OCI-LY1 (cell line): ENCODE data around the gene TRPM3.

Experiments
- H2AFZ ChIP-seq: fragments of 200-600 bp; sonication (generic), shearing (Covaris generic); 2 replicates; pipeline ENCODE4 v1.6.0; 2014; ENCODE audit warnings: antibody characterized with exemption, mild to moderate bottlenecking, low read length
- H3F3A ChIP-seq: fragments of 200-600 bp; sonication (generic), shearing (Covaris generic); 2 replicates; pipeline ENCODE4 v1.6.0; 2014; ENCODE audit warnings: mild to moderate bottlenecking, antibody characterized with exemption, low read length, moderate library complexity; ENCODE audit not compliant: insufficient read depth
- H3K27ac ChIP-seq: fragments of 200-600 bp; sonication (generic); 2 replicates; pipeline ENCODE4 v1.5.1; 2014; ENCODE audit warnings: low read length, mixed run types, mild to moderate bottlenecking, low read depth; ENCODE audit not compliant: poor library complexity, severe bottlenecking
- H3K27me3 ChIP-seq: fragments of 200-600 bp; sonication (generic); 2 replicates; pipeline ENCODE4 v1.6.0; 2014; ENCODE audit warnings: antibody characterized with exemption, mild to moderate bottlenecking, low read length, moderate library complexity; ENCODE audit not compliant: insufficient read depth
- H3K36me3 ChIP-seq: fragments of 200-600 bp; sonication (generic); 2 replicates; pipeline ENCODE4 v1.6.1; 2014; ENCODE audit warnings: mild to moderate bottlenecking, antibody characterized with exemption, low read length, moderate library complexity, mixed read lengths; ENCODE audit not compliant: insufficient read depth
- H3K4me1 ChIP-seq: fragments of 200-600 bp; sonication (generic); 2 replicates; pipeline ENCODE4 v1.5.1; 2014; ENCODE audit warnings: mild to moderate bottlenecking, low read length, moderate library complexity; ENCODE audit not compliant: insufficient read depth, severe bottlenecking
- H3K4me2 ChIP-seq: fragments of 200-600 bp; sonication (generic), shearing (Covaris generic); 2 replicates; pipeline ENCODE4 v1.6.1; 2014; ENCODE audit warnings: low read length
- H3K4me3 ChIP-seq: fragments of 200-600 bp; sonication (generic); 2 replicates; pipeline ENCODE4 v1.5.1; 2014; ENCODE audit warnings: low read length, low read depth, mild to moderate bottlenecking, mixed read lengths; ENCODE audit not compliant: poor library complexity, severe bottlenecking
- H3K79me2 ChIP-seq: fragments of 200-600 bp; shearing (Covaris generic); 2 replicates; pipeline ENCODE4 v1.6.1; 2016; ENCODE audit warnings: mixed run types, low read length, mixed read lengths; ENCODE audit not compliant: insufficient read depth
- H3K9ac ChIP-seq: fragments of 200-600 bp; sonication (generic), shearing (Covaris generic); 2 replicates; pipeline ENCODE4 v1.6.1; 2014; ENCODE audit warnings: mild to moderate bottlenecking, low read length, mixed read lengths
- H3K9me2 ChIP-seq: fragments of 200-600 bp; sonication (generic), shearing (Covaris generic); 2 replicates; pipeline ENCODE4 v1.6.1; 2014; ENCODE audit warnings: low read depth, mild to moderate bottlenecking, low read length, mixed read lengths
- H3K9me3 ChIP-seq: fragments of 200-600 bp; shearing (Covaris generic); 2 replicates; pipeline ENCODE4 v1.6.1; 2014; ENCODE audit warnings: low read length, mixed read lengths
- H4K20me1 ChIP-seq: fragments of 200-600 bp; sonication (generic), shearing (Covaris generic); 2 replicates; pipeline ENCODE4 v1.6.0; 2016; ENCODE audit warnings: mild to moderate bottlenecking, low read length; ENCODE audit not compliant: insufficient read depth
- EZH2 ChIP-seq: fragments of 200-600 bp; sonication (generic), shearing (Covaris generic); IDR thresholded peaks from 2 replicates; pipeline ENCODE4 v1.8.0; 2017; ENCODE audit warnings: borderline replicate concordance, mixed run types, mild to moderate bottlenecking, antibody characterized with exemption, low read length, moderate library complexity, mixed read lengths
- TF ChIP-seq, protein P1 (sequence below): fragments of 200-600 bp; sonication (generic), shearing (Covaris generic); IDR thresholded peaks from 2 replicates; pipeline ENCODE4 v1.5.1; 2017; ENCODE audit warnings: mild to moderate bottlenecking, antibody characterized with exemption, low read length, moderate library complexity, mixed read lengths

TRPM3 gene

DNA sequence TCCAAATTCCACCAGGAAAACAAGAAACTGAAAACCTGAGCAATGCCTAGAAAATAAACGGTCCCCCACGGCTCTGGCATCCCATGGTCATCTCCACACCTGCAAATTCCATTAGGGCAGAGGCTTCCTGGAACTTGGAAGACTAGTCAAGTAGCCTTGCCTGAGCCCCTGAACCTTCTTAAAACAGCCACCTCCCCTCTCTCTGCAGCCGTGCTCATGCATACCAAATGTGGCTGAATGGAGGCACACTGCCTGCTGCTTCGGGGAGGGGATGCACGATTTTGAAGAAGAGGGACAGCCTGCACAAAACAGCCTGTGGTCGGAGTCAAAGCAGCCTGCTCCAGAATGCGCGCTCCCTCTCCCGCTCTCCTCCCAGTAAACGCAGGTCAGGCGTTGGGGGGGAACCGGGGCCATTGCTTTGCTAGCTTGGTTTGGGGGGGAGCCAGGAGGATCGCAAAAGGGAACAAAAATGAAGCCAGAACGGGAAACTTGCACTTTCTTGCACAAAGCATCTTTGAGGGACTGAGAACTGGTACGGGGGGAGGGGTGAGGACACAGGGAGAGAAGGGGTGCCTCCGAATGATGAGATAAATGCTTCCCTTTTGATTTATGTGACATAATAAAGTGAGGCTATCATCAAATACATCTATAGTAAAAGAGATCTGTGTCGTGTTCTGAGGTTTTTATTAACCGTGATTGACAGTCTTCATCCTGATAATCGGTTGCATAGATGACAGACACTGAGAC, at the start of gene TRPM3:
Gene TRPM3, minus strand, starts transcription at position 347 of the 747 bp plus-strand sequence. Its CDS starts 267 bp downstream, at position 80.
- H3K9ac ChIP-seq: no peak within 1 kb of the TSS
- H3K36me3 ChIP-seq: no peaks in the 10 kb centered on the region
- no peak within 1 kb of the TSS for H3K27ac ChIP-seq
- H3K9me3 ChIP-seq: no peaks in the 10 kb centered on the region
- no peaks in the 10 kb centered on the region for H3K79me2 ChIP-seq
- H3K9me2 ChIP-seq: no peaks in the 10 kb centered on the region
- 0 out of 2 replicates have a peak, but pooled peaks cover 3% of the 10 kb centered on the region for H3K27me3 ChIP-seq
- H3K4me2 ChIP-seq: no peak within 1 kb of the TSS
- no peaks in the 10 kb centered on the region for H3K4me1 ChIP-seq
- TF ChIP-seq EZH2: no peak
- TF ChIP-seq, protein P1, sequence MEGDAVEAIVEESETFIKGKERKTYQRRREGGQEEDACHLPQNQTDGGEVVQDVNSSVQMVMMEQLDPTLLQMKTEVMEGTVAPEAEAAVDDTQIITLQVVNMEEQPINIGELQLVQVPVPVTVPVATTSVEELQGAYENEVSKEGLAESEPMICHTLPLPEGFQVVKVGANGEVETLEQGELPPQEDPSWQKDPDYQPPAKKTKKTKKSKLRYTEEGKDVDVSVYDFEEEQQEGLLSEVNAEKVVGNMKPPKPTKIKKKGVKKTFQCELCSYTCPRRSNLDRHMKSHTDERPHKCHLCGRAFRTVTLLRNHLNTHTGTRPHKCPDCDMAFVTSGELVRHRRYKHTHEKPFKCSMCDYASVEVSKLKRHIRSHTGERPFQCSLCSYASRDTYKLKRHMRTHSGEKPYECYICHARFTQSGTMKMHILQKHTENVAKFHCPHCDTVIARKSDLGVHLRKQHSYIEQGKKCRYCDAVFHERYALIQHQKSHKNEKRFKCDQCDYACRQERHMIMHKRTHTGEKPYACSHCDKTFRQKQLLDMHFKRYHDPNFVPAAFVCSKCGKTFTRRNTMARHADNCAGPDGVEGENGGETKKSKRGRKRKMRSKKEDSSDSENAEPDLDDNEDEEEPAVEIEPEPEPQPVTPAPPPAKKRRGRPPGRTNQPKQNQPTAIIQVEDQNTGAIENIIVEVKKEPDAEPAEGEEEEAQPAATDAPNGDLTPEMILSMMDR: no peak
- H4K20me1 ChIP-seq: no peaks in the 10 kb centered on the region
- no peak within 1 kb of the TSS for H3K4me3 ChIP-seq
- H3F3A ChIP-seq: no peaks in the 10 kb centered on the region
- H2AFZ ChIP-seq: no peak within 1 kb of the TSS

DNA sequence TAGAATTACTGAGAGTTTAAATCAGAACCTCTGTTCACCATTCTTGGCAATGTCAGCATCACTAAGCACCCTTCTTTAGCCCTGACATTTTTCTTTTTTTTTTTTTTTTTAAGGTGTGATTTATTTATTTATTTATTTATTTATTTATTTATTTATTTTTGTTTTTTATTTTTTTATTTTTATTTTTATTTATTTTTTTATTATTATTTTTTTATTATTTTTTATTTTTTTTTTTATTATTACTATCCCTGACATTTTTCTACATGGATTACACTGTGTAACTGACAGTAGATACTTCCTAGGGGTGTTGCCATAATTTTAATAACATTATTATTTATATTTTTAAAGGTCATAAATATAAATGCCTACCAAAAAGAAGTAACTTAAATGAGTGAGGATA, 47.0 kb upstream of the TRPM3 start:
- Histone ChIP-seq H4K20me1 (no peaks in the 10 kb centered on the region), H3K4me3 (no peak overlapping the region), H3K27ac (no peak overlapping the region), H3K4me2 (no peak overlapping the region), H3K4me1 (no peaks in the 10 kb centered on the region), H3K79me2 (no peaks in the 10 kb centered on the region), H3K36me3 (no peaks in the 10 kb centered on the region), H3K9ac (no peak overlapping the region), H2AFZ (no peak overlapping the region), H3K9me2 (no peaks in the 10 kb centered on the region), H3K27me3 (no peaks in the 10 kb centered on the region), H3K9me3 (no peaks in the 10 kb centered on the region), H3F3A (no peaks in the 10 kb centered on the region)
- TF ChIP-seq EZH2: no peak
- TF ChIP-seq, protein P1: no peak

DNA sequence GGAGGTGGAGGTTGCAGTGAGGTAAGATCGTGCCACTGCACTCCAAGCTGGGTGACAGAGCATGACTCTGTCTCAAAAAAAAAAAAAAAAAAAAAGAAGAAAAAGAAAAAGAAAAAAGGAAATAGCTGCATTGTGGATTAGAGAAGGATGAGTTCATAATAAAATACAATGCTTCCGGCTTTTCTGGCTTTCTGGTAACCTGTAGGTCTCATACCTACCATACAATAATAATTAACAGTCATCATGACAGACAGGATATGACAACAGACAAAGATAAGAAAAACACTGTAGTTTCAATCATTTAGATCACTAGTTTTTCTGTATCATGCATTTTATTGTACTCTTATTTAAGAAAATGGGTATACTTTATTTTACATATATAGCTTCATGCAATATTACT, 40.7 kb upstream of the TRPM3 start:
- Histone ChIP-seq H2AFZ (no peak overlapping the region), H3K4me2 (no peak overlapping the region), H3K9me2 (no peaks in the 10 kb centered on the region), H3K9me3 (no peaks in the 10 kb centered on the region), H3K79me2 (no peaks in the 10 kb centered on the region), H3K27me3 (no peaks in the 10 kb centered on the region), H3K36me3 (no peaks in the 10 kb centered on the region), H3K27ac (no peak overlapping the region), H3F3A (no peaks in the 10 kb centered on the region), H3K4me3 (no peak overlapping the region), H4K20me1 (no peaks in the 10 kb centered on the region), H3K9ac (no peak overlapping the region), H3K4me1 (no peaks in the 10 kb centered on the region)
- TF ChIP-seq, protein P1: no peak
- TF ChIP-seq EZH2: no peak
